ENCODE measurements around the gene SLU7.

DNA sequence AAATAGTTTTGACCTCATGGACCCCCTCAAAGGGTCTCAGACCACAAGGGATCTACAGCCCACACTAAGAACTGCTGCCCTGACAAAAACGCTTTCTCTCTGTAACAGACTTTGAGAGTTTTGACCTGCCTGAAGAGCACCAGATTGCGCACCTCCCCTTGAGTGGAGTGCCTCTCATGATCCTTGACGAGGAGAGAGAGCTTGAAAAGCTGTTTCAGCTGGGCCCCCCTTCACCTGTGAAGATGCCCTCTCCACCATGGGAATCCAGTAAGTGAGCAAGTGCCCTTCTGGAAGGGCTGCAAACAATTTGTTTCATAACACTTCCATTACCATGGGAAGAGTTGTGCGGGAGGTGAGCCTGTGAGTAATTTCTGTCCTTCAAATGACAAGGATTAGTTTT, 8.7 kb upstream of the SLU7 start:
- TF ChIP-seq CTCF (IDR thresholded peaks at IDR 0.05; ENCODE audit: low read depth, low read length, poor library complexity, severe bottlenecking) (no peak), EZH2phosphoT487 (IDR thresholded peaks at IDR 0.05; ENCODE audit: borderline replicate concordance, low read length) (no peak)

All from DOHH2 (cell line).